ENCODE data around the gene WNT2.

The WNT2 gene

GRCh38 chr7:117338020-117338419 lies 15.2 kb upstream of the WNT2 start:
- no peak for TF ChIP-seq SIN3A (IDR thresholded peaks at IDR 0.05; ENCODE audit: borderline replicate concordance, insufficient read depth, low read length)
- TF ChIP-seq FOXP2 (optimal IDR thresholded peaks at IDR 0.05; ENCODE audit: borderline replicate concordance, extremely low read depth, extremely low read length, insufficient read depth): no peak
- no peak for TF ChIP-seq REST (IDR thresholded peaks at IDR 0.05; ENCODE audit: insufficient read depth in 1 of 2, low read depth in 2 of 2, low read length in 2 of 2)
- TF ChIP-seq TAF1 (IDR thresholded peaks at IDR 0.05; ENCODE audit: borderline replicate concordance, insufficient read depth, low read length): no peak
- no peak for TF ChIP-seq POLR2AphosphoS5 (IDR thresholded peaks at IDR 0.05; ENCODE audit: low read depth, low read length)

- TF ChIP-seq POLR2AphosphoS5 (IDR thresholded peaks at IDR 0.05; ENCODE audit: low read depth, low read length) (no peak), SIN3A (IDR thresholded peaks at IDR 0.05; ENCODE audit: borderline replicate concordance, insufficient read depth, low read length) (no peak), FOXP2 (optimal IDR thresholded peaks at IDR 0.05; ENCODE audit: borderline replicate concordance, extremely low read depth, extremely low read length, insufficient read depth) (no peak), REST (IDR thresholded peaks at IDR 0.05; ENCODE audit: insufficient read depth in 1 of 2, low read depth in 2 of 2, low read length in 2 of 2) (no peak), TAF1 (IDR thresholded peaks at IDR 0.05; ENCODE audit: borderline replicate concordance, insufficient read depth, low read length) (no peak)
Measured at GRCh38 chr7:117333168-117333567, 10.3 kb upstream of the WNT2 start.

GRCh38 chr7:117332031-117332430 lies 9.2 kb upstream of the WNT2 start:
- TF ChIP-seq SIN3A (IDR thresholded peaks at IDR 0.05; ENCODE audit: borderline replicate concordance, insufficient read depth, low read length) (no peak), POLR2AphosphoS5 (IDR thresholded peaks at IDR 0.05; ENCODE audit: low read depth, low read length) (no peak), TAF1 (IDR thresholded peaks at IDR 0.05; ENCODE audit: borderline replicate concordance, insufficient read depth, low read length) (no peak), FOXP2 (optimal IDR thresholded peaks at IDR 0.05; ENCODE audit: borderline replicate concordance, extremely low read depth, extremely low read length, insufficient read depth) (no peak), REST (IDR thresholded peaks at IDR 0.05; ENCODE audit: insufficient read depth in 1 of 2, low read depth in 2 of 2, low read length in 2 of 2) (no peak)

- TF ChIP-seq TAF1 (IDR thresholded peaks at IDR 0.05; ENCODE audit: borderline replicate concordance, insufficient read depth, low read length): no peak
- no peak for TF ChIP-seq REST (IDR thresholded peaks at IDR 0.05; ENCODE audit: insufficient read depth in 1 of 2, low read depth in 2 of 2, low read length in 2 of 2)
- no peak for TF ChIP-seq POLR2AphosphoS5 (IDR thresholded peaks at IDR 0.05; ENCODE audit: low read depth, low read length)
- TF ChIP-seq SIN3A (IDR thresholded peaks at IDR 0.05; ENCODE audit: borderline replicate concordance, insufficient read depth, low read length): no peak
- TF ChIP-seq FOXP2 (optimal IDR thresholded peaks at IDR 0.05; ENCODE audit: borderline replicate concordance, extremely low read depth, extremely low read length, insufficient read depth): no peak
Measured at GRCh38 chr7:117325836-117326235, 3.0 kb upstream of the WNT2 start.

GRCh38 chr7:117324960-117325359 lies 2.1 kb upstream of the WNT2 start:
- TF ChIP-seq TAF1 (IDR thresholded peaks at IDR 0.05; ENCODE audit: borderline replicate concordance, insufficient read depth, low read length): no peak
- TF ChIP-seq POLR2AphosphoS5 (IDR thresholded peaks at IDR 0.05; ENCODE audit: low read depth, low read length): no peak
- no peak for TF ChIP-seq FOXP2 (optimal IDR thresholded peaks at IDR 0.05; ENCODE audit: borderline replicate concordance, extremely low read depth, extremely low read length, insufficient read depth)
- no peak for TF ChIP-seq SIN3A (IDR thresholded peaks at IDR 0.05; ENCODE audit: borderline replicate concordance, insufficient read depth, low read length)
- TF ChIP-seq REST (IDR thresholded peaks at IDR 0.05; ENCODE audit: insufficient read depth in 1 of 2, low read depth in 2 of 2, low read length in 2 of 2): no peak

All from PFSK-1 (cell line).